Right renal pelvis (tissue), 4 donors: ENCODE measurements around the gene FAM162A. TPM values are rescaled to one million over a fixed set of nuclear protein-coding genes. Genes with fewer than 3 reads are reported as not detected.

Source experiments
- polyA plus RNA-seq, 4 donors: library from polyadenylated mRNA; unstranded; fragments of 120-200 nt; gene quantifications; one replicate each; pipeline ENCODE4 v1.2.1, GENCODE V29; 2013; ENCODE audit not compliant: insufficient read length in 4 of 4

FAM162A gene
- polyA plus RNA-seq, 4 donors = 74.5 to 78.5 (median 75.6) TPM

Other genes starting within 250 kb of the FAM162A start
- 10 to 100 TPM; 21.9 to 29.6 (median 27.3) TPM for gene CASR, start 200.5 kb upstream of the FAM162A start, polyA plus RNA-seq
- under 1 TPM; 0.56 to 0.91 (median 0.66) TPM for gene CSTA, start 58.9 kb upstream of the FAM162A start, polyA plus RNA-seq
- 10 to 100 TPM; 49.3 to 70.0 (median 65.3) TPM for gene MIX23, start 951 bp upstream of the FAM162A start, polyA plus RNA-seq
- gene WDR5B, start 31.9 kb downstream of the FAM162A start, polyA plus RNA-seq = 10 to 100 TPM in 3 of 4 donors, 1 to 10 TPM in 1; 8.9 to 12.0 (median 11.3) TPM
- 10 to 100 TPM; 39.9 to 57.8 (median 52.4) TPM for gene KPNA1, start 130.8 kb downstream of the FAM162A start, polyA plus RNA-seq
- gene PARP9, start 180.1 kb downstream of the FAM162A start, polyA plus RNA-seq = 10 to 100 TPM; 12.6 to 18.6 (median 17.6) TPM
- 10 to 100 TPM; 11.1 to 16.9 (median 15.1) TPM for gene DTX3L, start 180.2 kb downstream of the FAM162A start, polyA plus RNA-seq
- gene PARP15, start 193.5 kb downstream of the FAM162A start, polyA plus RNA-seq = under 1 TPM; 0.21 to 0.36 (median 0.28) TPM